ENCODE results near the gene SLC2A13. TPM values are rescaled to one million over a fixed set of nuclear protein-coding genes. Genes with fewer than 3 reads are reported as not detected.

SLC2A13 gene
- total RNA-seq, 1 experiment from 2014 or later, result 7.0 TPM

DNA sequence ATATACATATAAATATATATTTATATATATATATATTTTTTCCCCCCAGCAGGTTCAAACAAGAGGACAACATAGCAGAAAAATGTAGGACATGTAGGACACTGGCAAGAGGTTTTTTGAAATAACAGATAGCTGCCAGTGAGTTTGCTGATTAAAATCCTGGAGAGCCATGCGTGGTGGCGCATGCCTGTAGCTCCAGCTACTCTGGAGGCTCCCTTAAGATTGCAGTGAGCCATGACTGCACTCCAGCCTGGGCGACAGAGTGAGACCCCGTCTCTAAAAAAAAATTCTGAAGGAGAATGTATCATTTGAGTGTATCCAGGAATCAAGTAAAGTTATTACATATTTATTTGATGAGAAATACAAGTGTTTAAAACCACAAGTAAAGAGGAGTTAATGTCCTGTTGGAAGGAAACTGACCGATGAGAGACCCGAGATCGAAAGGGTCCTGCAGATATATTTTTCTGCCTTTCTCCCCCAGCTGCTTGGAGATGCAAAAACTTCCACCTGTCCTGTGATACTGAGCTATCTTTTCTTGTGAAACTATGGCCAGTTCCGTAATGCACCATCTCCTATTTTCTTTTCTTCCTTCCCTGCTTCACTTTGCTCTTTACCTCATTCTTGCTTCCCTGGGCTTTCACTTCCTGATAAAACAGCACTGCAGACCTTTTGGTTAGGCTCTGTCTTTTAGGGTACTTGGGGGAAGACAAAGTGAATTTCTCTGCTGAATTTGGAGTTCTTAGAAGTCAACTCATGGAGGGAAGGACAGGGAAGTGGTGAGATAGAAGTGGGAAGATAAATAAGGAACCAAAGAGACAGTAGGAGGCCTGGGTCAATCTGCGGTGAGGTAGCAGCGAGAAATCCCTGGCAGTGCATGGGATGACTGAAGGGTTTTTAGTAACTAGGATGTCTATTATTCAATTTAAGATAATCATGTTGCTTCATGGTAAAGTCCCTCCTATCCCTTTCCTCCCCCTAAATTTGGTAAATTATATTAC lies 41.2 kb upstream of the SLC2A13 start:
- Histone ChIP-seq H3K56ac (ENCODE audit: insufficient read length, low read depth, low read length) (no peak overlapping the region), H3K27me3 (ENCODE audit: insufficient read depth, low read length) (no peaks in the 10 kb centered on the region), H3T11ph (ENCODE audit: low read length) (no peak overlapping the region), H2BK12ac (ENCODE audit: insufficient read length, low read depth, low read length) (no peak overlapping the region), H4K8ac (replicated peaks; ENCODE audit: insufficient read length, low read depth, low read length) (no peak overlapping the region), H3K23me2 (ENCODE audit: insufficient read length, low read depth, low read length, poor library complexity, severe bottlenecking) (no peaks in the 10 kb centered on the region), H4K5ac (ENCODE audit: insufficient read length, low read depth, low read length) (no peak overlapping the region), H3K79me2 (ENCODE audit: insufficient read depth, low read length) (no peaks in the 10 kb centered on the region), H3K4me2 (ENCODE audit: insufficient read depth, insufficient read length, low read length) (no peak overlapping the region), H4K20me1 (ENCODE audit: control insufficient read depth, insufficient read depth, insufficient read length) (no peaks in the 10 kb centered on the region), H3K18ac (ENCODE audit: insufficient read length, low read depth, low read length) (no peak overlapping the region), H3K4ac (ENCODE audit: low read depth, low read length) (no peak overlapping the region), H3K14ac (ENCODE audit: insufficient read depth, low read length) (no peak overlapping the region), H2BK15ac (ENCODE audit: low read depth, low read length) (no peak overlapping the region), H3K9ac (ENCODE audit: extremely low read depth, insufficient read length, low read length) (no peak overlapping the region), H3K79me1 (ENCODE audit: insufficient read depth, low read depth, low read length, poor library complexity, severe bottlenecking) (no peaks in the 10 kb centered on the region), H3K4me1 (ENCODE audit: insufficient read depth, low read length) (no peaks in the 10 kb centered on the region), H3K9me3 (ENCODE audit: control insufficient read depth, low read depth, low read length) (no peaks in the 10 kb centered on the region), H2BK20ac (ENCODE audit: low read depth, low read length, poor library complexity, severe bottlenecking) (no peak overlapping the region), H2AFZ (ENCODE audit: low read length) (no peak overlapping the region), H2BK5ac (ENCODE audit: insufficient read length, low read length) (no peak overlapping the region), H2BK120ac (ENCODE audit: low read depth, low read length, poor library complexity, severe bottlenecking) (no peak overlapping the region), H2AK5ac (ENCODE audit: insufficient read length, low read length) (no peak overlapping the region), H3K23ac (ENCODE audit: insufficient read length, low read depth, low read length) (no peak overlapping the region), H3K27ac (ENCODE audit: insufficient read length, low read depth, low read length) (no peak overlapping the region), H4K91ac (ENCODE audit: insufficient read length, low read depth, low read length) (no peak overlapping the region)
- Mint-ChIP-seq H3K27me3 (ENCODE audit: low read depth) (no peaks in the 10 kb centered on the region), H3K4me3 (no peak overlapping the region), H3K4me1 (peaks cover 0 to 7% of the 10 kb centered on the region in 2 experiments; a peak in 2 of 4 replicates), H3K36me3 (ENCODE audit: insufficient read depth in 1 of 3, low read depth in 3 of 3) (no peaks in the 10 kb centered on the region), H3K9me3 (no peaks in the 10 kb centered on the region; a peak in 1 of 5 replicates), H3K27ac (no peak overlapping the region)
- DNase-seq, result no peak
- TF ChIP-seq, protein P1, sequence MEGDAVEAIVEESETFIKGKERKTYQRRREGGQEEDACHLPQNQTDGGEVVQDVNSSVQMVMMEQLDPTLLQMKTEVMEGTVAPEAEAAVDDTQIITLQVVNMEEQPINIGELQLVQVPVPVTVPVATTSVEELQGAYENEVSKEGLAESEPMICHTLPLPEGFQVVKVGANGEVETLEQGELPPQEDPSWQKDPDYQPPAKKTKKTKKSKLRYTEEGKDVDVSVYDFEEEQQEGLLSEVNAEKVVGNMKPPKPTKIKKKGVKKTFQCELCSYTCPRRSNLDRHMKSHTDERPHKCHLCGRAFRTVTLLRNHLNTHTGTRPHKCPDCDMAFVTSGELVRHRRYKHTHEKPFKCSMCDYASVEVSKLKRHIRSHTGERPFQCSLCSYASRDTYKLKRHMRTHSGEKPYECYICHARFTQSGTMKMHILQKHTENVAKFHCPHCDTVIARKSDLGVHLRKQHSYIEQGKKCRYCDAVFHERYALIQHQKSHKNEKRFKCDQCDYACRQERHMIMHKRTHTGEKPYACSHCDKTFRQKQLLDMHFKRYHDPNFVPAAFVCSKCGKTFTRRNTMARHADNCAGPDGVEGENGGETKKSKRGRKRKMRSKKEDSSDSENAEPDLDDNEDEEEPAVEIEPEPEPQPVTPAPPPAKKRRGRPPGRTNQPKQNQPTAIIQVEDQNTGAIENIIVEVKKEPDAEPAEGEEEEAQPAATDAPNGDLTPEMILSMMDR (conservative IDR thresholded peaks at IDR 0.05), result no peak
- no CpG with 5 or more reads among the region's 10 CpGs for WGBS (ENCODE audit: extremely low coverage, insufficient read length, low lambda C conversion rate)
